Hematopoietic multipotent progenitor cell treated with erythropoietin and hydrocortisone succinate and interleukin-3 and kit ligand, for 6 days (in vitro differentiated cells): ENCODE measurements around the gene RXRB.

ENCODE experiments used
- DNase-seq: peaks from one replicate; pipeline ENCODE4 v3.0.0-alpha.2; 2015

Gene RXRB

DNA sequence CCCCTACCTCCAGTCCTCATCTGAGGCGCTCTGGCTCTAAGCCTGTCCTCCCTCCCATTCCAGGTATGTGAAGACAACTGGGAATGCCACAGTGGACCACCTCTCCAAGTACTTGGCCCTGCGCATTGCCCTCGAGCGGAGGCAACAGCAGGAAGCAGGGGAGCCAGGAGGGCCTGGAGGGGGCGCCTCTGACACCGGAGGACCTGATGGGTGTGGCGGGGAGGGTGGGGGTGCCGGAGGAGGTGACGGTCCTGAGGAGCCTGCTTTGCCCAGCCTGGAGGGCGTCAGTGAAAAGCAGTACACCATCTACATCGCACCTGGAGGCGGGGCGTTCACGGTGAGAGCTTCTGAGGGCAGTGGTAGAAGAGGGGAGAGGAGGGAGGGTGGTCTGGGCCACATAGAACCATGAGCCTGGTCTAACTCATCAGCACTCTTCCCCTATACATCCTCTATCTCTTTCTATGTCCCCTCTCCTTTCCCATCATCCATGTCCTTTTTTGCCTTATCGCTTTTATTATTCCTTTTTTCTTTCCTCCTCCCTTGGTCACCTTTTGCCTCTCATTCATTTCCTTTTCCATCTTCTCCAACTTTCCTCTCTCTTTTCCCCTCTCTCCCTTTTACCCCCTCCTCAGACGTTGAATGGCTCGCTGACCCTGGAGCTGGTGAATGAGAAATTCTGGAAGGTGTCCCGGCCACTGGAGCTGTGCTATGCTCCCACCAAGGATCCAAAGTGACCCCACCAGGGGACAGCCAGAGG, 11.4 kb upstream of the RXRB start:
- no peak for DNase-seq

DNA sequence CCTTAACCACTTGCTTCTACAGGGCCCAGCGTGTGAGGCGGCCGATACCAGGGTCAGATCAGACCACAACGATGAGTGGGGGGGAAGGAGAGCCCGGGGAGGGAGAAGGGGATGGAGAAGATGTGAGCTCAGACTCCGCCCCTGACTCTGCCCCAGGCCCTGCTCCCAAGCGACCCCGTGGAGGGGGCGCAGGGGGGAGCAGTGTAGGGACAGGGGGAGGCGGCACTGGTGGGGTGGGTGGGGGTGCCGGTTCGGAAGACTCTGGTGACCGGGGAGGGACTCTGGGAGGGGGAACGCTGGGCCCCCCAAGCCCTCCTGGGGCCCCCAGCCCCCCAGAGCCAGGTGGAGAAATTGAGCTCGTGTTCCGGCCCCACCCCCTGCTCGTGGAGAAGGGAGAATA, 10.7 kb upstream of the RXRB start:
- no peak for DNase-seq

DNA sequence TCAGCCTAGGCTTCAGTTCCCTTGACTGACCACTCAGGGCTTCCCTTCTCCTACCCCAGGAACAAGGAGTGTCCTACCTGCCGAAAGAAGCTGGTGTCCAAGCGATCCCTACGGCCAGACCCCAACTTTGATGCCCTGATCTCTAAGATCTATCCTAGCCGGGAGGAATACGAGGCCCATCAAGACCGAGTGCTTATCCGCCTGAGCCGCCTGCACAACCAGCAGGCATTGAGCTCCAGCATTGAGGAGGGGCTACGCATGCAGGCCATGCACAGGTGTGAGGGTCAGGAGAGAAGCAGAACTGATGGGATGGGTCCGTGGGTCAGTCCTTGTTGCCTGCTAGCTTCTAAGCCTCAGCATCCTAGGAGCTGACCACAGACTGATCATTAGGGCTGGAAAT, 9.4 kb upstream of the RXRB start:
- no peak for DNase-seq

DNA sequence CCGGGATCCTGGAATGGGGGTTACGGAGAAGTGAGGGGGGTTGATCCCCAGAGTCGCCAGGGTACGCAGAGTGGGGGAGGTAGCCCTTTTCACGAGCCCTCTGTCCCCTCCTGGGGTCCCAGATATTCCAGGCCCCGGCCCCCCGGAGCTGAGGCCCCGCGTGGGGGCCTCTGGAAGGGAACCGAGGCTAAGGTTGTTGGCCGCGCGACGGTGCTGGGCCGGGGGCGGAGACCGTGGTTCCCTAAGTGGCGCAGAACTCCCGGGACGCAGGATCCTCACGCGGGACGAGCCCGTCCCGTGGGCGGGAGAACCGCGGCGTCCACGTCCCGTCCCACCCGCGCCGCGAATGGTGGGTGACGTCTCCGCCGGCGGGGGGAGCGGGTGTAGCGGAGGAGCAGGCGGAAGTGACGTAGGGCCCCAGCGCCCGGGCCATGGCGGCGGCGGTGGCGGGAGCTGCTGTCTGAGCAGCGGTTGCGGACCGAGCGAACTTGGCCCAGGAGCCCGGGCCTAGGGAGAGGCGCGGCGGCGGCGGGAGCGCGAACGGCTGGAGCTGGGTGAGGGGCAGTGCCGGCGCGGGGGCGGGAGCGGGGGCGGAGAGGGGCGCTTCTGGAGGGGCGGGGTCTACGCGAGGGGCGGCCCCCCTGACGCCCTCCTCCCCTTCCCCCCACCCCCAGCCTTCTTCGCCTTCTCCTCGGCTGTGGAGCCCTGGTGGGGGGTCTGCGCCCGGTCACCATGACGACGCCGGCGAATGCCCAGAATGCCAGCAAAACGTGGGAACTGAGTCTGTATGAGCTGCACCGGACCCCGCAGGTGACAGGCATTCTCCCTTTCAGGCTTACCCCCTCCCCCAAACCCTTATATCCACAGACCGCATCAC, 7.9 kb upstream of the RXRB start, which contains the start of gene RING1:
Gene RING1 (plus strand): TSS at position 410 of the 877 bp plus-strand sequence. CDS start 323 bp downstream, at position 733.
- peak; percentile 89 for DNase-seq

DNA sequence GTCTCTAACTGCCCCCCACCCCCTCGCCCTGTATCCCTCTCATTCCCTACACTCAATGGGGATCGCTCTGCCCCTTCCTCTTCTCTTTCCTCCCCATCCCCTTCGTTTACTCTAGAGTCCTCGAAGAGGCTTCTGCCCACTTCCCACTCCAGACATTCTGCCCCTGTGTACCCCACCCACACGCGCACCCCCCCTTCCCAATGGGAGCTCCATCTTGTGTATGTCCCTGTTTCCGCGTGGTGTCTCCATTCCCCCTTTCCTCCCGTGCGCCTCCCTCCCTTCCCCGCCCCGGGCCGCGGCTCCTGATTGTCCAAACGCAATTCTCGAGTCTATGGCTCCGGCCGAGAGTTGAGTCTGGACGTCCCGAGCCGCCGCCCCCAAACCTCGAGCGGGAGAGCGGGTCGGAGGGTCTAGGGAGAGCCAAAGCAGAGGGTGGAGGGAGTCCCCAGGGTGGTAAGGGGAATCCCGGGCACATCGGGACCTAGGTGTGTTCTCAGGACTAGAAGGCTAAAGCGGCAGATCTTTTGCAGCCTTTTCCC, 7.2 kb upstream of the RXRB start:
- peak; percentile 58 for DNase-seq

DNA sequence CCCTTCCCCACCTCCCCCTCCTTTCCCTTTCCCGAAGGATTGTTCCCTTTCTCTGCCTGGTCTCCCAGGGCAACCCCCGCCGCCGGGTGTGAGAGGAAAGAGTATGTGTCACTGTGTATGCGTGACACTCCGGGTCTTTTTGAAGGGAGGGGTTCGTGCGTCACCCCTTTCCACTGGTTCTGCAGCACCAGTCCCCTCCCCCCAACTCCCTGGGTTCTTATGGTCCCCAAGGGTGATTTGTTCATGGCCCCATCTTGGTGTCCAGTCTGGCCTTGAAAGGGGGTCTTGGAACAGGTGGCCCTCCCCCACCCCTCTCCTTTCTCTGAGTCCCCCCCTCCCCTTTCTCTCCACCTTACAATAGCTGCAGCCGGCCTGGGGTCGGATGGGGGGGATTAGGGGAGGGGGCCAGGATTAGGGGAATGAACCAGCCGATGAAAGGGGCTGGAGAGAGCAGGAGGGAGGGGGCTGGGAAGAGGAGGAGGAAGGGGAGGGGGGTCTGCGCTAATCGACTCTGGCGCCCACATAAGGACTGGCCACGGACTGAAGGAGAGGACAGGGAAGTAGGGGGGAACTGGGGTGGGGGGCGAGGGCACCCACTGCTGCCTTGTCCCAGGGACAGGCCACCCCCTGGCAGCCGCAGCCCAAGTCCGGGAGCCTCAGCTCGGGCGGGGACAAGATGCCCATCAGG, 6.5 kb upstream of the RXRB start:
- DNase-seq = no peak

DNA sequence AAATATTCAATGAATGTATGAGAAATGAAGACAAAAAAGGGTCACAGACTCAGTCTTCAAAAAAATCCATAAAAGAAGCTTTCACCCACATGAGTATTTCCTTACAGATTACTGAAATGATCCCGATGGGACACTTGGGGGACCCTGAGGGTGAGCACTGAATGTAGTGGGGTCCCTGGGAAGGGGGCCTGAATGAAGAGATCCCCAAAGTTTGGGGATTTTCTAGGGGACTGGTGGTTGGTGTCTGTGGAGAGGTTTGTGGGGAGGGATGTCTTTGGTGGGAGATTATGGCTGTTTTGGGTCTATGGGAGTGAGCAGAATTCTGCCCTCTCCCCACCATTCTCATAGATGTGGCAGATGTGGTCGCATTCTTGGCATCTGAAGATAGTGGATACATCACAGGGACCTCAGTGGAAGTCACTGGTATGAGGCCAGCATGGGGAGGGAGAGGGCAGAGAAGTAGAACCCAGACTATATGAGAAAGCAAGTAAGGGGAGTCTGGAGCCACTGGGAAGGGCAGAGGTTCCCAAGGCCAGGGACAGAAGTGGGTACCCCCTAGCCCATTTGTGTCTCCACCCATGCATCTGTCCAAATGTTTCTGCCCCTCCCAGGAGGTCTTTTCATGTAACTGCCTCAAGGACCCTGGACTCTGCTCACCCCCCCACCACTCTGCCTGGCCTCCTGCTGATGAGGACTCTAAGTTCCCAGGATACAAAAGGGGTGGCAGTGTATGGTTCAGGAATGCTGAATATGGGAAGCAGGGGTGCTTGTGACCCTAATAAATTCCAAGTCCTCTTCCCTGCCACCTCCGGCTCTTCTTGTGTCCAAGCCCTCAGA, 5.8 kb upstream of the RXRB start:
- DNase-seq = no peak

DNA sequence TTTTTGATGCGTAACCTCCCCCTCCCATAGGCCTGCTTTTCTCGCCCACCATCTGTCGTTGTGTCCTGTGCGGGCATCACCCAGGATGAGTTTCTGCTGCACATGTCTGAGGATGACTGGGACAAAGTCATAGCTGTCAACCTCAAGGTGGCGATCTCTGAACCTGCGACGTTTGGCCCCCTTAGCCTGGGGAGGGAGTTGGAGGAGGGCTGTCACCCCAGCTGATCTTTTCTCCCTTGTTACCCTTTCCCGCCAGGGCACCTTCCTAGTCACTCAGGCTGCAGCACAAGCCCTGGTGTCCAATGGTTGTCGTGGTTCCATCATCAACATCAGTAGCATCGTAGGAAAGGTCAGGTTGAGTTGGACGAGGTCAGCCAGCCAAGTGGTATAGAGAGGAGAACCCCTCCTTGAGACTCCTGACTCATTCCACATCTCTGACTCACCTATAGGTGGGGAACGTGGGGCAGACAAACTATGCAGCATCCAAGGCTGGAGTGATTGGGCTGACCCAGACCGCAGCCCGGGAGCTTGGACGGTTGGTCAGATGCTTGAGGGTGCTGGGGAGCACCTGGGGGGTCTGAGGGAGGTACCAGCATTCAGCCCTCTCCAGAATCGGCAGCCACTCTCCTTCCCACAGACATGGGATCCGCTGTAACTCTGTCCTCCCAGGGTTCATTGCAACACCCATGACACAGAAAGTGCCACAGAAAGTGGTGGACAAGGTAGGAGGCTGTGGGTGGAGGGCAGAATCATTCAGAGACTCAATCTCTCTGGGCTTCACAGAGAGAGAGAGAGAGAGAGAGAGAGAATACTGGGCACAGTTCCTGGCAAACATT, 4.9 kb upstream of the RXRB start:
- peak; percentile 41 for DNase-seq

DNA sequence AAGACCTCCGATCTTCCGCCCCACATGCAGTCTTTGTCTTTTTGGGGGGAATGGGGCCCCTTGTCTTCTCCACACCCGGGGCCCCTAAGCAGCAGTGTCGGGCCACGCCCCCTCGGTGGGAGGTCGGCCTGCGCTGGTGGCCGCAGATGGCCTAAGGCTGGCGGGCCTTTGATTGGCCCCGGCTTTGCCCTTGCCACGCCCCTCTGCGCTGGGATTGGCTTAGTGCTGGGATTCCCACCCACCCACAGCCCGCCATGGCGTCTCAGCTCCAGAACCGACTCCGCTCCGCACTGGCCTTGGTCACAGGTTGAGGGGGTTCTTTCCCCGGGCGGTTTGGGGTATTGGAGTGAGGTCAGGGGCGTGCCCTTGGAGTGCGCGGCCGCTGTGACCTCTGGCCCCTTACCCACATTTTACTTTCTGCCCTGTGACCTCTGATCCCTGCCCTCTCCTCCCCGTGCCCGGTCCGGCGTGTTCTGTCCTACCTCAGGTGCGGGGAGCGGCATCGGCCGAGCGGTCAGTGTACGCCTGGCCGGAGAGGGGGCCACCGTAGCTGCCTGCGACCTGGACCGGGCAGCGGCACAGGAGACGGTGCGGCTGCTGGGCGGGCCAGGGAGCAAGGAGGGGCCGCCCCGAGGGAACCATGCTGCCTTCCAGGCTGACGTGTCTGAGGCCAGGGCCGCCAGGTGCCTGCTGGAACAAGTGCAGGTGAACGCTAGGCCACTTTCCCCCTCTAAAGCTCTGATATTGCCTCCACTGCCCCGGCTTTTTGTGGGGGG, 4.1 kb upstream of the RXRB start, which contains the start of gene HSD17B8:
Gene HSD17B8 (plus strand): TSS at position 241 of the 776 bp plus-strand sequence. CDS start 14 bp downstream, at position 255.
- DNase-seq = peak; percentile 98

DNA sequence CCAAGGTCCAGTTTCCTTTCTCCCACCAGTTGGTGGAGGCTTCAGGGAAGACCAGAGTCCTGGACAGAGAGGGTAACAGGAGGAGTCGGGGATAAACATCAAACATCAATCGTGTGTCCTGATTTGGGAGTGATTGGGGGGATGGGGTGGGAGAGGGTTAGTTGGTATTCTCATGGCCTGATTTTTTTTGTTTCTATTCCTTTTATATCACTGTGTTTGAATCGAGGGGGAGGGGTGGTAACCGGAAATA, 3.6 kb upstream of the RXRB start:
- DNase-seq = no peak

DNA sequence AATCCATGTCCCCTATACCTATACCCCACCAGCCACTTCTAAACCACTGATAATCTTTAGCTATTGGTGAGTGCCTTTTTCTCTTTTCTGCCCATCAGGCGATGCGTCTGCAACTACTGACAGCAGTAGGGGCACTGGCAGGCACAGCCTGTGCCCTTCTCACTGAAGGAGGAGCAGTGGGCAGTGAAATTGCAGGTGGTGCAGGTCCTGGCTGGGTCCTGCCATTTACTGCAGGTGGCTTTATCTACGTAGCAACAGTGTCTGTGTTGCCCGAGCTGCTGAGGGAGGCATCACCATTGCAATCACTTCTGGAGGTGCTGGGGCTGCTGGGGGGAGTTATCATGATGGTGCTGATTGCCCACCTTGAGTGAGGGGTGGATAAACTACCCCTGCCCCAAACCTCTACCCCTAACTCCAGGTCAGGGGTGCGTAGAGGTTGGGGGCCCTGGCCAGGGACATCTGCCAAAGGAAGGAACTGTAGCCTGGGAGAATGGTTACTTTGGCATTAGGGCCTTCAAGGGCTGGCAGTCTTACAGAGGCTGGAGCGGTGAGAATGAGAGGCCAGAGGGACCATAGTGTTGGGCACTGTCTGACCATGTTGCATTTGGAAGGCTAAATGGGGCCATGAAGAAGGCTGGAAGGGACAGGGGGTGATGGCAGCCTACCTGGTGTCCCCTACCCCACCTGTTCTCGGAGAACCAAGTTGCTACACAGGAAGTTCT, 3.1 kb upstream of the RXRB start:
- DNase-seq = no peak

DNA sequence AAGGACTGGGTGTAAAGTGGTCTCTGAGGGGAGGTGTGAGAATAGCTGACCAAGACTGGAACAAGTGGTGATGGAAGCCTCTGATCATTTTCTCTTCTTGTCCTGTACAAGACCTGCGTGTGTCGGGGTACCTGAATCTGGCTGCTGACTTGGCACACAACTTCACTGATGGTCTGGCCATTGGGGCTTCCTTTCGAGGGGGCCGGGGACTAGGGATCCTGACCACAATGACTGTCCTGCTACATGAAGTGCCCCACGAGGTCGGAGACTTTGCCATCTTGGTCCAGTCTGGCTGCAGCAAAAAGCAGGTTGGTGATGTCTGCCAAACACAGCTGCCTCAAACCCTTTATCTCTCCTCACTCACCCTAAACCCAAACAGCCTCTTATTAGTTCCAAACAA, 2.3 kb upstream of the RXRB start:
- no peak for DNase-seq

DNA sequence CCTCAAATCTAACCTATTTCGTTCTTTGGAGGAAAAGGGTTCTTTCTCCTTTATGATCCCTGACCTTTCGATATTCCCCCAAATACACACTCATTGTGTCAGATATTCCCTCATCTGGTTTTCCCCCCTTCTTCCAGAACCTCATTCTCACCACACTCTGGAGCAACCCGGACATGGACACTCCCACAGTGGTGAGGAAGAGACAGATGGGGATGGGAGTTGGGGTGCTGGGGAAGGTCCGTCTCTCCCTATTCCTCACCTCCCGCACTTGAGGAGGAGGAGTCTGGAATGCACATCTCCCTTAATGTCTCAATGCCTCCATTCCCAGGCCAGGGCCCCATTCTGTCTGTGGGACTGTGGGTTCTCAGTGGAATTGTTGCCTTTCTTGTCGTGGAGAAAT, 1.5 kb upstream of the RXRB start:
- DNase-seq = no peak

DNA sequence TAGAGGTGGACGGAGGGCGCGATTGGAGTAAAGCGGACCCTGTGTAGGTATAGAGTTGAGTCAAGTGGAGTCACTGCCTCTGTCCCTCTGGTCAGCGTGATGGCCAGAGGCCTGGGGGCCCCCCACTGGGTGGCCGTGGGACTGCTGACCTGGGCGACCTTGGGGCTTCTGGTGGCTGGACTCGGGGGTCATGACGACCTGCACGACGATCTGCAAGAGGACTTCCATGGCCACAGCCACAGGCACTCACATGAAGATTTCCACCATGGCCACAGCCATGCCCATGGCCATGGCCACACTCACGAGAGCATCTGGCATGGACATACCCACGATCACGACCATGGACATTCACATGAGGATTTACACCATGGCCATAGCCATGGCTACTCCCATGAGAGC, 681 bp upstream of the RXRB start:
- DNase-seq = no peak

DNA sequence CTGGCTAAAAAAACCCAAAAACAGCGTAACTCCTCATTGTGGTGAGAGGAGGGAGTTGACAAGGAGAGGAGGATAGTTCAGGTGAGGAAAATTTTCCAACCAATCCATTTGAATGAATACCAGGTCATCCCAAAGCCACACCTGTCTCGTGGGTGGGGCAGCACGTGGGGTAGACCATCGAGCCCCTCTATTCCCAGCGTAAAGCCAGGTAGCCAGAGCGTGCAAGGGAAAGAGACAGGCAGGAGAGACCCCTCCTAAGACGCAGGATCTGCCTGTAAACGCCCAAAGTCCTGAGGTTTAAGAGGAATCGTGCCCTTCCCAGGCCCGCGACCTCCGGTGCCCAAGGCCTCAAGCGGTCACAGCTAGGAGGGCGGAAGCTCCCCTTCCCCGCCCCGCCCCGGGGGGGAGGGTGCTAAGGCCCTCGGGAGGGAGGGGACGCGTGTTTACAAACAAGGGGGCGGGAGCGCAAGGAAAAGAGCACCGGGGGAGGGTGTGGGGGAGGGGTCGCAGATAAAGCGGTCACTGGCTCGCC, 712 bp downstream of the RXRB start:
- DNase-seq = peak; percentile 92

DNA sequence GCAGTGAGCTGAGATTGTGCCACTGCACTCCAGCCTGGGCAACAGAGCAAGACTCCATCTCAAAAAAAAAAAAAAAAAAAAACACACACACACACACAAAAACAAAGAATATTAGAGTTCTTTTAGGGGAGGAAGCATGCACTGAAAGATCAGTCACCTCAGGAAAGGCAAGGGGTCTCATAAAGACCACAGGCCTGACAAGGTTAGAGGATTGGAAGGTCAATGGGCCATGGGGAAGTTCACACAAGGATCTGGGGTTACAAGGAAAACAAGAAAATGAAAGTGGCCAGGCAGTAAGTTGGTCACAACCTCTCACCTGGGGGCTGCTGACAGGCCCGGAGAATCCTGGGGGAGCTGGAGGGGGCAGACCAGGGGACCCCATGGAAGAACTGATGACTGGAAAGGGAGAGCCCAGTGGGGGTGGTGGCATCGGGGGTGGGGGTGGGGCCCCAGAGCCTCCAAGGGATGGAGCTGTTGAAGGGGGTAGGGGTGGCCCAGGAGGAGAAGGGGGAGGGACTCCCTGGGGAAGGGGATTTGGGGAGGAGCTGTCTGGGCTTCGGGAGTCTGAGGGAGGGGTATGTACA, 1.5 kb downstream of the RXRB start:
- no peak for DNase-seq

DNA sequence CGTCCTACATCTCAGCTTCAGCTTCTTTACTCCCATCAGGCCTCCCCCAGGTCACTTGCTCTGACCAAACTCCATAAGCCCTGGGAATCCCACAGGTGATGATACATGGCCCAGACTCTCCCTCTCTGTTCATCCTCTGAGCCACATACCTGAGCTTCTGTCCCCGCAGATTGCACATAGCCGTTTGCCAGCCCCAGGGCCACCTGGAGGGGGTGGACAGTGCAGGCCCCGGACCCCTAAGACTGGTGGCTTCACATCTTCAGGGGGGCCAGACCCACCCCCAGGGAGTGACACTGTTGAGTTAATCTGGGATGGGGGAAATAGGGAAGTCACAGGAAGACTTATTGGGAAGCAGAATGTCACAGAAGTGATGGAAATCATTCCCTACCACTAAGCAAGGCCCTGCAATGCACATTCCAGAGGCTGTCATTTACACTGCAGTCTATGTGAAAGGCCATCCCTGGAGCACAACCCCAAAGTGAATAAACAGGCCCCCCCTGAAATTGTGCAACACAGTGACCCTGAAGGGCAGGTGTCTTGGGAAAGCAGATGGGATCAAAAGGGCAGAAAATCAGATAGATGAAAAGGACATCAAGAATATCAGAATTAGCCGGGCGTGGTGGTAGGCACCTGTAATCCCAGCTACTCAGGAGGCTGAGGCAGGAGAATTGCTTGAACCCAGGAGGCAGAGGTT, 2.2 kb downstream of the RXRB start:
- no peak for DNase-seq

DNA sequence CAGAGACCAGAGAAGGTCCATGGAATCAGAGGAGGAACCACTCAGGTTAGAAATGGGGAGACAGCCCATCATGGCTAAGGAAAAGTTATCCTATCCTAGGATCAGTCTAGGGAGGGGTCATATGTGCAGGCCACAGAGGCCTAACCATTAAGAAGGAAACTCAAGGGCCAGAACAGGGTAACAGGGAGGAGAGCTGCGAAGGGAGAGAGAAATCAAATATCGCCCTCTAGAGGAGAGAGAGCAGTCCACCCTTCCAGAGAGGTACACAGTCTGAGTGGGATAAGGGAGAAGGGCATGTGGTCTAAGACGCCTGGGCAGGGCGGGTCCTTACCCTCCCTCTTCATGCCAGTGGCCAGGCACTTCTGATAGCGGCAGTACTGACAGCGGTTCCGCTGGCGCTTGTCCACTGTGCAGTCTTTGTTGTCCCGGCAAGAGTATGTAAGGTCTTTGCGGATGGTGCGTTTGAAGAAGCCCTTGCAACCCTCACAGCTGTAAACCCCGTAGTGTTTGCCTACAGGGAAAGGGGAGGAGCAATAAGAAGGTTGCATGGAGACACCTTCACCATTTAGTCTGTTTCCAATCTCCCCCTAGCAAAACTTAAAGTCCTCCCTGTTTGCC, 2.9 kb downstream of the RXRB start:
- peak; percentile 96 for DNase-seq
